ENCODE results near the gene FMN1.

- TF ChIP-seq CTCF (IDR thresholded peaks at IDR 0.05) (no peak), POLR2A (IDR thresholded peaks at IDR 0.05) (no peak), POLR2AphosphoS5 (IDR thresholded peaks at IDR 0.05) (no peak), EP300 (IDR thresholded peaks at IDR 0.05; ENCODE audit: low read depth) (no peak)
Measured at GRCh38 chr15:32901995-32902394, 292.5 kb downstream of the FMN1 start.

Measured in transverse colon (tissue), 4 donors.